Osteoblast (primary cell): Measurements from ENCODE around the gene ACE2. TPM values are rescaled to one million over a fixed set of nuclear protein-coding genes. Genes with fewer than 3 reads are reported as not detected.

Experiments used
- DNase-seq: peaks from one replicate; pipeline ENCODE4 v3.0.0; 2011; ENCODE audit warnings: low spot score, mixed read lengths; ENCODE audit not compliant: insufficient read length; ENCODE audit errors: missing footprints
- H2AFZ ChIP-seq: 2 replicates; pipeline ENCODE4 v1.6.0; 2011; ENCODE audit warnings: mild to moderate bottlenecking, low read length
- H3K27ac ChIP-seq: 2 replicates; pipeline ENCODE4 v1.5.1; 2011; ENCODE audit warnings: mild to moderate bottlenecking, low read depth, low read length, moderate library complexity
- H3K27me3 ChIP-seq: 2 replicates; pipeline ENCODE4 v1.6.0; 2012; ENCODE audit warnings: mild to moderate bottlenecking, control low read depth, inconsistent platforms, low read length, moderate library complexity; ENCODE audit not compliant: insufficient read depth
- H3K36me3 ChIP-seq: 2 replicates; pipeline ENCODE4 v1.5.1; 2011; ENCODE audit warnings: mild to moderate bottlenecking, low read length, control low read depth, moderate library complexity; ENCODE audit not compliant: insufficient read depth
- H3K4me1 ChIP-seq: 2 replicates; pipeline ENCODE4 v1.5.1; 2011; ENCODE audit warnings: mild to moderate bottlenecking, low read length, control low read depth, moderate library complexity; ENCODE audit not compliant: insufficient read depth
- H3K4me2 ChIP-seq: 2 replicates; pipeline ENCODE4 v1.6.0; 2011; ENCODE audit warnings: mild to moderate bottlenecking, low read length; ENCODE audit not compliant: insufficient read depth
- H3K4me3 ChIP-seq: fragments of 200-600 bp; sonication (generic); 3 replicates; pipeline ENCODE4 v1.5.1; 2012; ENCODE audit warnings: mild to moderate bottlenecking, low read length, inconsistent platforms; ENCODE audit not compliant: insufficient read depth
- H3K79me2 ChIP-seq: 2 replicates; pipeline ENCODE4 v1.6.0; 2012; ENCODE audit warnings: mild to moderate bottlenecking, low read length, control low read depth, inconsistent platforms; ENCODE audit not compliant: insufficient read depth
- H3K9me3 ChIP-seq: 2 replicates; pipeline ENCODE4 v1.5.1; 2011; ENCODE audit warnings: low read depth, low read length, control low read depth
- H4K20me1 ChIP-seq: 2 replicates; pipeline ENCODE4 v1.6.0; 2012; ENCODE audit warnings: mild to moderate bottlenecking, low read length, control low read depth; ENCODE audit not compliant: insufficient read depth
- total RNA-seq: library from RNA; depleted of rRNA; stranded (reverse); fragments of >200 nt; gene quantifications from 2 replicates; pipeline ENCODE4 v1.2.3, GENCODE V29; 2012
- TF ChIP-seq, protein P1 (sequence below): IDR thresholded peaks from 2 replicates; pipeline ENCODE4 v1.5.1; 2011; ENCODE audit warnings: mild to moderate bottlenecking, low read depth, low read length, moderate library complexity; ENCODE audit errors: extremely low read depth

Gene ACE2
- total RNA-seq, 1 donor: not detected

DNA sequence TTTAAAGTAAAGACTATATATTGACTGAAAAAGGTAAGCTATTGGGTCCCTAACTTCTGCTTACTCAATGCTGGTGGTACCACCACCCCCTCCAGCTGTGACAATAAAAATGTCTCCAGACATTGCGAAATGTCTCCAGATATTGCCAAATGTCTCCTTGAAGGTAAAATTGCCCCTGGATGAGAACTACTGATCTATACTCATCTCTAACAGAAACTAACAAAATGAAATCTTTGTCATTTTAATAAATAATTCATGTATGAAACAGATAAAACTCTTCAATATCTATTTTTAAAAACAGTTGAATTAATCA lies 43.8 kb upstream of the ACE2 start:
- H3K4me3 ChIP-seq: no peak overlapping the region
- no peak for DNase-seq
- TF ChIP-seq, protein P1, sequence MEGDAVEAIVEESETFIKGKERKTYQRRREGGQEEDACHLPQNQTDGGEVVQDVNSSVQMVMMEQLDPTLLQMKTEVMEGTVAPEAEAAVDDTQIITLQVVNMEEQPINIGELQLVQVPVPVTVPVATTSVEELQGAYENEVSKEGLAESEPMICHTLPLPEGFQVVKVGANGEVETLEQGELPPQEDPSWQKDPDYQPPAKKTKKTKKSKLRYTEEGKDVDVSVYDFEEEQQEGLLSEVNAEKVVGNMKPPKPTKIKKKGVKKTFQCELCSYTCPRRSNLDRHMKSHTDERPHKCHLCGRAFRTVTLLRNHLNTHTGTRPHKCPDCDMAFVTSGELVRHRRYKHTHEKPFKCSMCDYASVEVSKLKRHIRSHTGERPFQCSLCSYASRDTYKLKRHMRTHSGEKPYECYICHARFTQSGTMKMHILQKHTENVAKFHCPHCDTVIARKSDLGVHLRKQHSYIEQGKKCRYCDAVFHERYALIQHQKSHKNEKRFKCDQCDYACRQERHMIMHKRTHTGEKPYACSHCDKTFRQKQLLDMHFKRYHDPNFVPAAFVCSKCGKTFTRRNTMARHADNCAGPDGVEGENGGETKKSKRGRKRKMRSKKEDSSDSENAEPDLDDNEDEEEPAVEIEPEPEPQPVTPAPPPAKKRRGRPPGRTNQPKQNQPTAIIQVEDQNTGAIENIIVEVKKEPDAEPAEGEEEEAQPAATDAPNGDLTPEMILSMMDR: no peak
- H3K27me3 ChIP-seq: peaks cover 1% of the 10 kb centered on the region
- H3K79me2 ChIP-seq: no peaks in the 10 kb centered on the region
- H3K27ac ChIP-seq: no peak overlapping the region
- H3K4me1 ChIP-seq: no peaks in the 10 kb centered on the region
- no peak overlapping the region for H3K4me2 ChIP-seq
- H4K20me1 ChIP-seq: no peaks in the 10 kb centered on the region
- H3K36me3 ChIP-seq: no peaks in the 10 kb centered on the region
- no peak overlapping the region for H2AFZ ChIP-seq
- H3K9me3 ChIP-seq: no peaks in the 10 kb centered on the region

DNA sequence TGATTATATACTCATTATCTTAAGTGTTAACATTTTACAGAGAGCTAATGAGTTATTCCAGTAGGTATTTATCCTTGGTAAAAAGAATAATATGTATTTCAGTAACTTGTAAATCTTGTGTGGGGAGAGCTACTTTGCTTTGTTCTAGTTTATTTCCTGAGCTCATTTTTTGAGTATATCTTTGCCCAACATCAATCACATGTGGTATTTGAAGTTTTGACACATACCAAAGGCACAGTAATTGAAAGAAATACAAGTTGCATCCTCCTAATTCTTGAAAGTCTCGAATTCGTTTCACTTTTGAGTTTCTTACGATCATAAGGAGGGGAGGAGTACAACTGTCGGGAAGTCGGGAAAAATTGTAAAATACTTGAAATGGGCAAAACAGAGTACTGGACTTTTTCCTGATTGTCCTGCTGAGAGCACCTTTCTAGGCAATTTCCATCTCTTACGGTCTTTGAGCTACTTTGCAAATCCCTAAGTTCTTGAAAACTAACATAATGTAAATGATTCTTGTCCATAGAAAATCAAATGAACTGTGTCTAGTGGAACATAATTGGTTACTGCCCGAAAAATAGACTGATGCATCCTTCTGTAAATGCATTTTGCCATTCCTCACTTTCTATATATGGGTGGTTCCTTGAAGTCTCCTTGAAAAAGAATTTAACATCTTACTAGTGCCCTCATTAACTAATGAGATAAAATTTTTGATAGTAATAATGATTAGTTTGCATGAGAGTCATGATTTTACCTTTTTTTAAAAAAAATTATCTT lies 43.2 kb upstream of the ACE2 start:
- H2AFZ ChIP-seq: no peak overlapping the region
- DNase-seq: no peak
- H3K4me1 ChIP-seq: no peaks in the 10 kb centered on the region
- TF ChIP-seq, protein P1: no peak
- no peak overlapping the region for H3K4me2 ChIP-seq
- H4K20me1 ChIP-seq: no peaks in the 10 kb centered on the region
- H3K36me3 ChIP-seq: no peaks in the 10 kb centered on the region
- H3K27me3 ChIP-seq: no peaks in the 10 kb centered on the region
- H3K27ac ChIP-seq: no peak overlapping the region
- H3K79me2 ChIP-seq: no peaks in the 10 kb centered on the region
- no peaks in the 10 kb centered on the region for H3K9me3 ChIP-seq
- H3K4me3 ChIP-seq: no peak overlapping the region

DNA sequence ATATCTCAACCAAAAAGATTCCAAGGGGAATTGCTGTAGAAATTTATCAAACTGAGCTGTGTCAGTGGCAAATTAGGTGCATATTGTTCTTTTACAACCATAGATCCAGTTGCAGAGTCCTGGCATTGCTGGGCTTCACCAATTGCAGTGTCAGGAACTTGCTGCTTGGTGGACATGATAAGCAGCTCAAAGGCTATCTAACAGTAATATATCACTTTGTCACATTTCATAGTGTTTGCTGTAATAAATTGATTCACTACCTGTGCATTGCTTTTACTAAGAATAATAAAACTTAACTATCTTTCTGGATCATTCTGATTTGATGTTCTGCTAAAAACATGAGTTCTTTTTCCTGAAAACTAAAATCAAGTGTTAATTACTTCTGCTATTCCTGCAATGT lies 30.9 kb upstream of the ACE2 start:
- Histone ChIP-seq H3K4me3 (no peak overlapping the region), H2AFZ (no peak overlapping the region), H3K79me2 (no peaks in the 10 kb centered on the region), H3K27ac (no peak overlapping the region), H4K20me1 (no peaks in the 10 kb centered on the region), H3K27me3 (no peaks in the 10 kb centered on the region), H3K36me3 (no peaks in the 10 kb centered on the region), H3K4me1 (no peaks in the 10 kb centered on the region), H3K4me2 (no peak overlapping the region), H3K9me3 (no peaks in the 10 kb centered on the region)
- no peak for DNase-seq
- TF ChIP-seq, protein P1: no peak

DNA sequence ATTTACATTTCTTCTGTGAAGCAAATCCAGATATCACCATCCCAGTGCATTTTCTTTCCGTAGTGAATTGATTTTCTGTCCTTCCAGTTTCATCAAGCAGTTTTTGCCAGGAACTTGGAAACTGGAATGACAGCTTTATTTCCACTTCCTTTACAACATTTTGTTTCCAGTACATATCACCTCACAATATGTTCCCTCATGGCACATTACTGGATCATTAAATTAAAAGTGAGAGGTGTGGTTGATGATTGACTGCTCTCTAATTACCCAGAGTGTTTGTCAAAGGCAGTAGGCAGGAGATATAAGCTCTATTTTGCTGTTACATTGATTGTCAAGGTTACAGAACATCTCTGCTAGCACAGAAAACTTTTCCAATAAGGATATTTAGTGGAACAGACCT lies 22.3 kb upstream of the ACE2 start:
- H3K4me3 ChIP-seq: no peak overlapping the region
- no peaks in the 10 kb centered on the region for H3K9me3 ChIP-seq
- DNase-seq: no peak
- no peaks in the 10 kb centered on the region for H4K20me1 ChIP-seq
- H3K4me1 ChIP-seq: no peaks in the 10 kb centered on the region
- no peaks in the 10 kb centered on the region for H3K79me2 ChIP-seq
- no peak overlapping the region for H3K27ac ChIP-seq
- no peak overlapping the region for H3K4me2 ChIP-seq
- peaks cover 6% of the 10 kb centered on the region for H3K27me3 ChIP-seq
- H3K36me3 ChIP-seq: no peaks in the 10 kb centered on the region
- no peak overlapping the region for H2AFZ ChIP-seq
- TF ChIP-seq, protein P1: no peak
